GM23248 (cell line): Measurements from ENCODE around the gene UBAC2. TPM values are rescaled to one million over a fixed set of nuclear protein-coding genes. Genes with fewer than 3 reads are reported as not detected.

Experiments used
- DNase-seq: peaks from one replicate; pipeline ENCODE4 v3.0.0-alpha.2; 2015
- H2AFZ ChIP-seq: fragments of 200-600 bp; sonication (generic); 2 replicates; pipeline ENCODE4 v1.6.1; 2016; ENCODE audit warnings: antibody characterized with exemption
- H3F3A ChIP-seq: fragments of 200-600 bp; sonication (generic); 2 replicates; pipeline ENCODE4 v1.6.1; 2016; ENCODE audit warnings: mild to moderate bottlenecking, antibody characterized with exemption, mixed run types; ENCODE audit not compliant: insufficient read depth
- H3K27ac ChIP-seq: fragments of 200-600 bp; sonication (generic); 2 replicates; pipeline ENCODE4 v1.5.1; 2016; ENCODE audit warnings: mild to moderate bottlenecking
- H3K27me3 ChIP-seq: fragments of 200-600 bp; sonication (generic); replicated peaks from 2 replicates; pipeline ENCODE4 v1.6.1; 2016; ENCODE audit warnings: mild to moderate bottlenecking; ENCODE audit not compliant: insufficient read depth
- H3K36me3 ChIP-seq: fragments of 200-600 bp; sonication (generic); 2 replicates; pipeline ENCODE4 v1.6.1; 2016; ENCODE audit warnings: low read depth, mild to moderate bottlenecking
- H3K4me1 ChIP-seq: fragments of 200-600 bp; sonication (generic); 2 replicates; pipeline ENCODE4 v1.6.1; 2016; ENCODE audit warnings: mild to moderate bottlenecking; ENCODE audit not compliant: insufficient read depth
- H3K4me2 ChIP-seq: fragments of 200-600 bp; sonication (generic); one replicate; pipeline ENCODE4 v1.6.1; 2016; ENCODE audit warnings: mild to moderate bottlenecking; ENCODE audit not compliant: unreplicated experiment
- H3K4me3 ChIP-seq: fragments of 200-600 bp; sonication (generic); 2 replicates; pipeline ENCODE4 v1.5.1; 2016; ENCODE audit warnings: mild to moderate bottlenecking
- H3K79me2 ChIP-seq: fragments of 200-600 bp; sonication (generic); 2 replicates; pipeline ENCODE4 v1.6.1; 2016; ENCODE audit warnings: mild to moderate bottlenecking; ENCODE audit not compliant: insufficient read depth
- H3K9ac ChIP-seq: fragments of 200-600 bp; sonication (generic); 2 replicates; pipeline ENCODE4 v1.6.1; 2016; ENCODE audit warnings: mild to moderate bottlenecking
- H3K9me2 ChIP-seq: fragments of 200-600 bp; sonication (generic); 2 replicates; pipeline ENCODE4 v1.6.1; 2016; ENCODE audit warnings: mixed run types, mild to moderate bottlenecking, moderate library complexity; ENCODE audit not compliant: insufficient read depth
- H3K9me3 ChIP-seq: fragments of 200-600 bp; sonication (generic); one replicate; pipeline ENCODE4 v1.6.1; 2017; ENCODE audit warnings: low read depth
- H4K20me1 ChIP-seq: fragments of 200-600 bp; sonication (generic); 2 replicates; pipeline ENCODE4 v1.6.0; 2016; ENCODE audit not compliant: insufficient read depth
- EZH2 ChIP-seq: fragments of 200-600 bp; sonication (generic); IDR thresholded peaks from 2 replicates; pipeline ENCODE4 v1.6.1; 2018; ENCODE audit warnings: antibody characterized with exemption, mild to moderate bottlenecking; ENCODE audit not compliant: insufficient read depth, poor library complexity, severe bottlenecking
- EZH2phosphoT487 ChIP-seq: fragments of 200-600 bp; sonication (generic); IDR thresholded peaks from 2 replicates; pipeline ENCODE4 v1.6.1; 2018; ENCODE audit warnings: antibody characterized with exemption, moderate library complexity, mild to moderate bottlenecking, low read depth; ENCODE audit not compliant: insufficient read depth
- WGBS, 2 experiments: methylation state at CpG; one replicate each; pipeline ENCODE4 v1.1.6; 2015 to 2017; ENCODE audit warnings: low lambda C conversion rate in 2 of 2, low coverage in 1 of 2; ENCODE audit errors: missing lambda C conversion rate in 2 of 2; 5-methylcytosine and 5-hydroxymethylcytosine counted together
- in situ Hi-C: fragments of 300-500 bp; cut with MboI; formaldehyde crosslinking; loops from 2 replicates; pipeline ENCODE4 v1.15.0; 2020
- microRNA counts: library from miRNA; unstranded; fragments of <30 nt; microRNA quantifications from one replicate; lab custom pipeline; 2016
- microRNA-seq: library from miRNA; unstranded; fragments of <30 nt; microRNA quantifications from one replicate; pipeline ENCODE4, GENCODE V29; 2016; ENCODE audit warnings: borderline number of aligned reads
- polyA plus RNA-seq: library from polyadenylated mRNA; unstranded; fragments of >200 nt; fragmentation: Nextera tagmentation; extraction: Ambion mirVana; gene quantifications from 2 replicates; pipeline ENCODE4 v1.2.1, GENCODE V29; 2016
- small RNA-seq: library from RNA; depleted of rRNA; stranded (forward); fragments of <200 nt; gene quantifications from one replicate; pipeline ENCODE3, GENCODE V24; 2014; ENCODE audit warnings: low read depth, low replicate concordance
- total RNA-seq: library from RNA; depleted of rRNA; stranded (reverse); fragments of >200 nt; shearing (Covaris generic); gene quantifications from 2 replicates; pipeline ENCODE4 v1.2.3, GENCODE V29; 2014; rRNA removed

Gene UBAC2
- total and polyA plus RNA-seq, 2 experiments from 2014 or later = 66.1 to 95.9 TPM

- TF ChIP-seq EZH2 = no peak
- TF ChIP-seq EZH2phosphoT487 = no peak
- 50 to 51% methylated on average over 3 of the region's 3 CpGs for WGBS, 2 experiments
- peaks cover 14% of the 10 kb centered on the region; the same call in 1 of the 2 replicates for H3F3A ChIP-seq
These were observed 235.3 kb downstream of the UBAC2 start for GRCh38 chr13:99435998-99436397.

More at GRCh38 chr13:99435998-99436397, 235.3 kb downstream of the UBAC2 start:
- no peaks in the 10 kb centered on the region for H3K9me3 ChIP-seq
- no peak overlapping the region for H3K27ac ChIP-seq
- in situ Hi-C loops = loop anchor here (5.0 kb wide), 1 partner anchor 164 kb away; no protein-coding TSS in a partner anchor
- H3K4me2 ChIP-seq = no peak overlapping the region
- no peaks in the 10 kb centered on the region for H3K36me3 ChIP-seq
- H3K4me1 ChIP-seq = peaks cover 13% of the 10 kb centered on the region
- H3K9me2 ChIP-seq = no peaks in the 10 kb centered on the region
- H3K9ac ChIP-seq = no peak overlapping the region
- no peaks in the 10 kb centered on the region for H3K79me2 ChIP-seq
- H2AFZ ChIP-seq = no peak overlapping the region
- DNase-seq = no peak
- H3K27me3 ChIP-seq = peaks cover 23% of the 10 kb centered on the region; the same call in 1 of the 2 replicates
- H3K4me3 ChIP-seq = no peak overlapping the region
- no peaks in the 10 kb centered on the region for H4K20me1 ChIP-seq

MicroRNAs within 50 kb of the gene (microRNA counts, 767-probe panel; counts per million panel counts)
- 447 counts per million, percentile 86 among the panel's probes with 10 or more counts for microRNA hsa-miR-623 (lab: Ali Mortazavi, UCI)

Small RNA genes lying within 50 kb of the gene (microRNA-seq; reads per million reads assigned to microRNA genes)
- gene MIR623 = not detected

Small RNA genes lying within 50 kb of the gene (small RNA-seq; reads per million reads assigned to genes)
- gene MIR623 (not detected), gene RN7SKP9 (1.1 reads per million, percentile 45 among the genes with 10 or more reads in this experiment)

Other genes with a start within 250 kb of the UBAC2 start
- 10.7 and 21.2 TPM in 2 replicates for gene DOCK9, start 222.8 kb upstream of the UBAC2 start, total RNA-seq
- gene DOCK9, start 222.8 kb upstream of the UBAC2 start, polyA plus RNA-seq = 3.2 and 4.2 TPM in 2 replicates
- not detected in 2 replicates for gene GPR18, start 57.5 kb downstream of the UBAC2 start, total RNA-seq
- 0.22 and 0.46 TPM in 2 replicates for gene GPR18, start 57.5 kb downstream of the UBAC2 start, polyA plus RNA-seq
- not detected in 2 replicates for gene GPR183, start 106.5 kb downstream of the UBAC2 start, total RNA-seq
- 0.25 and 0.33 TPM in 2 replicates for gene GPR183, start 106.5 kb downstream of the UBAC2 start, polyA plus RNA-seq